Smooth muscle cell (in vitro differentiated cells): ENCODE data around the gene SLC44A5. TPM values are rescaled to one million over a fixed set of nuclear protein-coding genes. Genes with fewer than 3 reads are reported as not detected.

Experiments
- DNase-seq: peaks from one replicate; lab custom pipeline; 2025; ENCODE audit not compliant: unreplicated experiment; lab: John Stamatoyannopoulos, UW
- H2AFZ ChIP-seq: fragments of 200-600 bp; sonication (generic); 2 replicates; pipeline ENCODE4 v1.6.0; 2016; ENCODE audit warnings: antibody characterized with exemption, low read depth, mild to moderate bottlenecking
- H3F3A ChIP-seq: fragments of 200-600 bp; sonication (generic); 2 replicates; pipeline ENCODE4 v1.6.0; 2017; ENCODE audit warnings: antibody characterized with exemption, low read depth
- H3K27ac ChIP-seq: fragments of 200-600 bp; sonication (generic); 2 replicates; pipeline ENCODE4 v1.5.1; 2016; ENCODE audit warnings: low read depth, mild to moderate bottlenecking
- H3K27me3 ChIP-seq: fragments of 200-600 bp; sonication (generic); 2 replicates; pipeline ENCODE4 v1.6.1; 2016; ENCODE audit warnings: low read depth, mild to moderate bottlenecking
- H3K36me3 ChIP-seq: fragments of 200-600 bp; sonication (generic); 2 replicates; pipeline ENCODE4 v1.5.1; 2016; ENCODE audit warnings: low read depth
- H3K4me1 ChIP-seq: fragments of 200-600 bp; sonication (generic); 2 replicates; pipeline ENCODE4 v1.5.1; 2016; ENCODE audit warnings: low read depth
- H3K4me2 ChIP-seq: fragments of 200-600 bp; sonication (generic); 2 replicates; pipeline ENCODE4 v1.6.0; 2016; ENCODE audit warnings: mild to moderate bottlenecking
- H3K4me3 ChIP-seq: fragments of 200-600 bp; sonication (generic); 2 replicates; pipeline ENCODE4 v1.5.1; 2016; ENCODE audit warnings: mild to moderate bottlenecking
- H3K79me2 ChIP-seq: fragments of 200-600 bp; sonication (generic); 2 replicates; pipeline ENCODE4 v1.6.0; 2016; ENCODE audit warnings: low read depth, mild to moderate bottlenecking
- H3K9ac ChIP-seq: fragments of 200-600 bp; sonication (generic); 2 replicates; pipeline ENCODE4 v1.6.0; 2016; ENCODE audit warnings: low read depth
- H3K9me3 ChIP-seq: fragments of 200-600 bp; sonication (generic); replicated peaks from 2 replicates; pipeline ENCODE4 v1.5.1; 2016; ENCODE audit warnings: low read depth
- H4K20me1 ChIP-seq: fragments of 200-600 bp; sonication (generic); 2 replicates; pipeline ENCODE4 v1.6.0; 2016; ENCODE audit warnings: low read depth
- CTCF ChIP-seq: fragments of 200-600 bp; sonication (generic); IDR thresholded peaks from 2 replicates; pipeline ENCODE4 v1.5.1; 2017; ENCODE audit warnings: borderline replicate concordance, mild to moderate bottlenecking, antibody characterized with exemption; ENCODE audit not compliant: insufficient read depth, poor library complexity, severe bottlenecking
- WGBS: methylation state at CpG from one replicate; pipeline ENCODE4 v1.1.7; 2016; ENCODE audit warnings: low lambda C conversion rate; 5-methylcytosine and 5-hydroxymethylcytosine counted together
- polyA plus RNA-seq: library from polyadenylated mRNA; unstranded; fragments of >200 nt; fragmentation: Nextera tagmentation; extraction: Ambion mirVana; gene quantifications from 2 replicates; pipeline ENCODE4 v1.2.1, GENCODE V29; 2016
- total RNA-seq: library from RNA; depleted of rRNA; stranded (reverse); fragments of >200 nt; gene quantifications from 2 replicates; pipeline ENCODE4 v1.2.3, GENCODE V29; 2014

The SLC44A5 gene
- total and polyA plus RNA-seq, 2 experiments from 2014 or later = 0.89 to 4.4 TPM

- Histone ChIP-seq H3F3A (no peaks in the 10 kb centered on the region), H3K27ac (no peak overlapping the region), H3K36me3 (no peaks in the 10 kb centered on the region), H4K20me1 (no peaks in the 10 kb centered on the region), H3K79me2 (no peaks in the 10 kb centered on the region), H3K27me3 (no peaks in the 10 kb centered on the region), H3K9ac (no peak overlapping the region), H3K4me3 (no peak overlapping the region), H2AFZ (no peak overlapping the region), H3K9me3 (no peaks in the 10 kb centered on the region), H3K4me1 (peaks cover 7% of the 10 kb centered on the region), H3K4me2 (no peak overlapping the region)
- no peak for DNase-seq
- TF ChIP-seq CTCF = no peak
- WGBS = 84% methylated on average over 4 of the region's 4 CpGs
These were observed 268.1 kb downstream of the SLC44A5 start for GRCh38 chr1:75342786-75343185.

- no peak for DNase-seq
- 92% methylated on average over 3 of the region's 3 CpGs for WGBS
- no peak overlapping the region for H3K4me3 ChIP-seq
These were observed 269.4 kb downstream of the SLC44A5 start for GRCh38 chr1:75341537-75341936.

GRCh38 chr1:75338616-75339483 is 272.1 kb downstream of the SLC44A5 start:
- Histone ChIP-seq H3K4me1 (peaks cover 7% of the 10 kb centered on the region), H3K79me2 (no peaks in the 10 kb centered on the region), H3K36me3 (no peaks in the 10 kb centered on the region), H3K27ac (no peak overlapping the region), H3K4me2 (no peak overlapping the region), H3K9ac (no peak overlapping the region), H3K27me3 (no peaks in the 10 kb centered on the region), H3F3A (no peaks in the 10 kb centered on the region), H3K4me3 (no peak overlapping the region), H2AFZ (no peak overlapping the region), H4K20me1 (no peaks in the 10 kb centered on the region), H3K9me3 (no peaks in the 10 kb centered on the region)
- WGBS = 92% methylated on average over 6 of the region's 6 CpGs
- no peak for DNase-seq
- no peak for TF ChIP-seq CTCF

More at GRCh38 chr1:75341537-75341936, 269.4 kb downstream of the SLC44A5 start:
- H3K9ac ChIP-seq = no peak overlapping the region
- no peaks in the 10 kb centered on the region for H3K79me2 ChIP-seq
- H3F3A ChIP-seq = no peaks in the 10 kb centered on the region
- H3K36me3 ChIP-seq = no peaks in the 10 kb centered on the region
- H3K4me2 ChIP-seq = no peak overlapping the region
- H4K20me1 ChIP-seq = no peaks in the 10 kb centered on the region
- H2AFZ ChIP-seq = no peak overlapping the region
- H3K9me3 ChIP-seq = no peaks in the 10 kb centered on the region
- H3K27ac ChIP-seq = no peak overlapping the region
- H3K27me3 ChIP-seq = no peaks in the 10 kb centered on the region
- TF ChIP-seq CTCF = no peak
- H3K4me1 ChIP-seq = peaks cover 7% of the 10 kb centered on the region

- no peak overlapping the region for H3K4me3 ChIP-seq
- H3K9me3 ChIP-seq = no peaks in the 10 kb centered on the region
- no peaks in the 10 kb centered on the region for H3K36me3 ChIP-seq
- TF ChIP-seq CTCF = no peak
- H3K27me3 ChIP-seq = no peaks in the 10 kb centered on the region
- no peaks in the 10 kb centered on the region for H4K20me1 ChIP-seq
- H3K79me2 ChIP-seq = no peaks in the 10 kb centered on the region
- no peak overlapping the region for H3K9ac ChIP-seq
- no peaks in the 10 kb centered on the region for H3F3A ChIP-seq
- no peaks in the 10 kb centered on the region for H3K4me1 ChIP-seq
- no peak overlapping the region for H3K27ac ChIP-seq
- H2AFZ ChIP-seq = no peak overlapping the region
- no peak for DNase-seq
- H3K4me2 ChIP-seq = no peak overlapping the region
- 77% methylated on average over 4 of the region's 4 CpGs for WGBS
These were observed 276.0 kb downstream of the SLC44A5 start for GRCh38 chr1:75334876-75335389.
